Left ventricle myocardium inferior (tissue), 1 donor: Measurements from ENCODE around the gene RXRA. TPM values are rescaled to one million over a fixed set of nuclear protein-coding genes. Genes with fewer than 3 reads are reported as not detected.

Experiments used
- DNase-seq: peaks from one replicate; pipeline ENCODE4 v3.0.0-alpha.2; 2020
- H3K27ac ChIP-seq: fragments of 200-600 bp; replicated peaks from 2 replicates; pipeline ENCODE4 v1.8.0; 2021
- H3K27me3 ChIP-seq: fragments of 200-600 bp; 2 replicates; pipeline ENCODE4 v1.8.0; 2021; ENCODE audit warnings: low read depth
- H3K36me3 ChIP-seq: fragments of 200-600 bp; 2 replicates; pipeline ENCODE4 v1.8.0; 2021
- H3K4me1 ChIP-seq: fragments of 200-600 bp; 2 replicates; pipeline ENCODE4 v1.8.0; 2021
- H3K4me3 ChIP-seq: fragments of 200-600 bp; 2 replicates; pipeline ENCODE4 v1.8.0; 2021; ENCODE audit warnings: mild to moderate bottlenecking, moderate library complexity
- H3K9me3 ChIP-seq: fragments of 200-600 bp; replicated peaks from 2 replicates; pipeline ENCODE4 v1.8.0; 2021
- intact Hi-C: fragments of 100-400 bp; cut with micrococcal nuclease; formaldehyde crosslinking; loops from one replicate; pipeline ENCODE4 v1.11.0; 2022
- total RNA-seq: library from RNA; stranded (reverse); fragmentation: NEBNext Ultra II Directional; extraction: Animal tissue kit (Norgen Biotek cat#: 25700); gene quantifications from one replicate; pipeline ENCODE4 v1.2.1, GENCODE V29; 2021
- TF ChIP-seq, protein P1 (sequence below): fragments of 200-600 bp; IDR thresholded peaks from 2 replicates; pipeline ENCODE4 v1.8.0; 2021; ENCODE audit warnings: antibody characterized with exemption, mild to moderate bottlenecking, borderline replicate concordance
- donor health status: DM: no; HTN: yes; CAD: no; lungs with severe emphysema.

RXRA gene
- total RNA-seq, 1 donor from 2014 or later = 57.1 TPM

DNA sequence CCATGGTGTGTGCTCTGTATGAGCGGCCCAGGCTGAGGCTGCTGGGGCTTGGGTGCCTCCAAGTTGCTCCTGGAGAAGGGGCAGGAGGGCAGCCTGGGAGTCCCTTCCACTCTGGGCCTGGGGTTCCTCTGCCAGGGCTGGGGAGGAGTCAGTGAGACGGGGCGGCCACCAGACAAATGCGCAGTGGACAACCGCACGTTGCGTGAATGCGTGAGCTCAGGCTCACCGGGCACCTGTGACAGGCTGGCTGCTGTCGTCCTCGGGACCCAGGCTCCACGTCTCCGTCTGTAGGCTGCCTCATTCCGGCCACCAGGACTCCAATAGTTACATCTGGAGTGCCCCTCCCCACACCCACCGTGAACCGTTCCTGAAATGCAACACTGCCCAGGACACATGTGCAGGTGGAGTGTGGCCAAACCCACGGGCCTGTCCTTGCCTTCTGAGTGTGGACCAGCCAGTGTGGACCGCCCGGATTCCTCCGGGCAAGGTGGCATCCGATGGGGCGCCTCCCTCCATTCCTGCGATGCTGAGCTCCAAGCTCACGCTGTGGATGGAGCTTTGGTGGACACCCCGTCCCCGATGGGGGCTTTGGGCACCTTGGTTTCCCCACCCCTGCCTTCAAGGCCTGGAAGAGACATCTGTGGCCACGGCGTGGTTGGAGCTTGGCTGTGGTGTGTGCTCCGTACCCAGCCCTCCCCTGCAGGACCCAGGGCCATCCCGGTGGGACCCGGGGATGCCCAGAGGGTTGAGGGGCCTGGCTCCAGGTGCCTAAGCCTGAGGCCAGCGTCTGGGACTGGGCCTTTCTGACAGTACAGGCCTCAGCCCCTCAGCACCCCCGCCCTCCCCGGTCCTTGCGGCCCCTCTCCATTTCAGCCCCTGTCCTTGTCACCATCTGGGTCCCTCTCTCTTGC lies 34.0 kb upstream of the RXRA start:
- DNase-seq = peak; percentile 14
- TF ChIP-seq, protein P1, sequence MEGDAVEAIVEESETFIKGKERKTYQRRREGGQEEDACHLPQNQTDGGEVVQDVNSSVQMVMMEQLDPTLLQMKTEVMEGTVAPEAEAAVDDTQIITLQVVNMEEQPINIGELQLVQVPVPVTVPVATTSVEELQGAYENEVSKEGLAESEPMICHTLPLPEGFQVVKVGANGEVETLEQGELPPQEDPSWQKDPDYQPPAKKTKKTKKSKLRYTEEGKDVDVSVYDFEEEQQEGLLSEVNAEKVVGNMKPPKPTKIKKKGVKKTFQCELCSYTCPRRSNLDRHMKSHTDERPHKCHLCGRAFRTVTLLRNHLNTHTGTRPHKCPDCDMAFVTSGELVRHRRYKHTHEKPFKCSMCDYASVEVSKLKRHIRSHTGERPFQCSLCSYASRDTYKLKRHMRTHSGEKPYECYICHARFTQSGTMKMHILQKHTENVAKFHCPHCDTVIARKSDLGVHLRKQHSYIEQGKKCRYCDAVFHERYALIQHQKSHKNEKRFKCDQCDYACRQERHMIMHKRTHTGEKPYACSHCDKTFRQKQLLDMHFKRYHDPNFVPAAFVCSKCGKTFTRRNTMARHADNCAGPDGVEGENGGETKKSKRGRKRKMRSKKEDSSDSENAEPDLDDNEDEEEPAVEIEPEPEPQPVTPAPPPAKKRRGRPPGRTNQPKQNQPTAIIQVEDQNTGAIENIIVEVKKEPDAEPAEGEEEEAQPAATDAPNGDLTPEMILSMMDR = no peak
- intact Hi-C loops = no loop called here

DNA sequence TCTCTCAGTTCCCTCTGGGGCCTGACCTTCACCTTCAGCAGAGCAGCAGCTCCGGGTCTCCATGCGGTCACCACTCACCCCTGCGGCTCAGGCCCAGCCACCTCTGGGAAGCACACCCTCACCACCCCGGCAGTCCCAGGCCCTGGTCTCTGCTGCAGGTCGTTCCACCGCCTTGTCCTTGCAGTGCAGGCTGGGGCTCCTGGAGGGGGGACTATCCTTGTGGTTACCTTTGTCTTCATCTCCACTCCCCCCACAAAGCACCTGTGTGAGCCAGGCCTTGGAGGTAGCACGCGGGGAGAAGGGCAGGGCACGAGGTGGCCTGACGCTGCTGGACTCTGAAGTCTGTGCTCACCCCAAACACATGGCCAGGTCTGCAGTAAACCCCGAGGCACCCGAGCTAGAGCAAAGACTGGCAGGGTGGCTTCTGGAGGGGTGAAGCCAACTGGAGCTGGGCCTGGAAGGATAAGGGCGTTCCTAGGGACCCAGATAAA lies 33.2 kb upstream of the RXRA start:
- intact Hi-C loops = no loop called here
- Histone ChIP-seq H3K27ac (no peak overlapping the region), H3K4me1 (peaks cover 22% of the 10 kb centered on the region), H3K36me3 (no peaks in the 10 kb centered on the region), H3K4me3 (no peak overlapping the region), H3K27me3 (no peaks in the 10 kb centered on the region), H3K9me3 (no peaks in the 10 kb centered on the region)
- no peak for DNase-seq
- TF ChIP-seq, protein P1 = no peak

More for the DNA sequence above, 34.0 kb upstream of the RXRA start:
- H3K27me3 ChIP-seq = no peaks in the 10 kb centered on the region
- no peak overlapping the region for H3K4me3 ChIP-seq
- H3K27ac ChIP-seq = no peak overlapping the region
- H3K36me3 ChIP-seq = no peaks in the 10 kb centered on the region
- H3K9me3 ChIP-seq = no peaks in the 10 kb centered on the region
- peaks cover 22% of the 10 kb centered on the region for H3K4me1 ChIP-seq

DNA sequence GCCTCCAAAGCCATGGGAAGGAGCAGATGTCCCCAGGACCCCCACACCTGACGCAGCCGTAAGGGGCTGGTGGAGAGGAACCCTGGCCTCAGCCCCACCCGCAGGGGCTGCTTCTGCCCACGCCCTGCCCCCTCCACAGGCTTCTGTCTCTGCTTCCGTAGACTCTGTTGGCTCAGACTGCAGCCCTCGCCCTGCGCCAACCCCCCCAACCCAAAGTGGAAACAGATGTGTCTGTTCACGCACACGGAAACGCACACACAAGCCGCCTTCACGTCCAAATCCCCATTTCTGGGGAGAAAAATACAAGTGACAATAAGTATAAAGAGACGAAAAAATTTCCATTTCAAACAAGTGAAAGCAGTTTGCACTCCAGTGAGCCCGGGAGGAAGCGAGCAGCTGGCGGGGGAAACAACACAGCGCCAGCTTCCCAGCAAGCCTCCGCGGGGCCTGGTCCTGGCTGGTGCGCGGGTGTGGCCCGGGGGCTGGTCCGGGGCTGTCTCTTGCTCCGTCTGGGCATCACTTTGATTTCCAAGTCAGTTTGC lies 32.6 kb upstream of the RXRA start:
- Histone ChIP-seq H3K27me3 (no peaks in the 10 kb centered on the region), H3K27ac (peak overlapping the region; percentile 44), H3K4me1 (peaks cover 22% of the 10 kb centered on the region), H3K4me3 (peak overlapping the region; percentile 56), H3K36me3 (no peaks in the 10 kb centered on the region), H3K9me3 (no peaks in the 10 kb centered on the region)
- intact Hi-C loops = no loop called here
- TF ChIP-seq, protein P1 = no peak
- DNase-seq = peak; percentile 26

DNA sequence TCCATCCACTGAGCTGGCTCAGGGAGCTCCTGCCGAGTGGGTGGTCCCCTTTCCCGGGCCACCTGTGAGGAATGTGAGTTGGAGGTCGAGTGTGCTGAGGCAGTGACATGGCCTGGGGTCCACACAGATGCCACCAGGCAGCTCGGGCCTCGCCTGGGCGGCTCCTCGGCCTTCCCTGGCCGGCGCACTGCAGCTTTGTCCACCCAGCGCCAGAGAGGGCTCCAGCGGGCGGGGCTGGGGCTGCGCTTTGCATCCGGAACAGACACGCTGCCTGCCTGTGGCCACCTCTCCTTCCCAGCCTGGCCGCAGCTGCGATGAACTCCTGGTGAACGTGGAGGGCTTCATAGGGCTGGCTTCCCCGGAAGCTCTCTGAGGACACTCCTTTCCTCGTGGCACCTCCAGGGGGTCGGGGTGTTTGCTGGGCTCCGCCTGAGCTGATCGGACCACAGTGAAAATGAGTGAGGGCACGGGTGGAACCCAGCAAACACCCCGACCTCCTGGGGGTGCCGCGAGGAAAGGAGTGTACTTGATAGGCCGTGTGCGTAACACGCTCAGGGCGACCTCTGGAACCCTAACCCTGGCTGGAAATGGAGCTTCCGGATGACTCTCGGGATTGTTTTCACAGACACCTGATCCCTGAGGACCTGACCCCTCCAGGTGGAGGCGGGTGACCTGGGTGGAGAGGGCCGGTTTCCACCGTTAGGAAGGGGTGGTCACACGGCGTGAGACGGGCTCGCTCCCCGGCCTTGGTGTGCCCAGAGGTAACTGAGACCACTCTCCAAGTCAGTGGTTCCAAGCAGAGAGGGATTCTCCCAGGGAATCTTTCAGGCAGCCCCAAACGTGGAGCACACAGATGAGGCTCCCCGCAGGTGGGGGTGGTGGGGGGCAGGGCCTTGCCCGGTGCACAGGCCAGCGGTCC lies 31.8 kb upstream of the RXRA start:
- peak overlapping the region; percentile 56 for H3K4me3 ChIP-seq
- peak; percentile 60 for DNase-seq
- no peaks in the 10 kb centered on the region for H3K27me3 ChIP-seq
- H3K27ac ChIP-seq = peak overlapping the region; percentile 44
- intact Hi-C loops = no loop called here
- peaks cover 22% of the 10 kb centered on the region for H3K4me1 ChIP-seq
- TF ChIP-seq, protein P1 = peak; percentile 16
- no peaks in the 10 kb centered on the region for H3K9me3 ChIP-seq
- H3K36me3 ChIP-seq = no peaks in the 10 kb centered on the region
